GM18505 (cell line): Measurements from ENCODE around the gene PGM2L1.

Experiments
- ATAC-seq: cut with Tn5 transposase; IDR thresholded peaks from one replicate; pipeline ENCODE4 v1.9.1; 2021; ENCODE audit not compliant: unreplicated experiment
- POLR2A ChIP-seq: IDR thresholded peaks from 4 replicates; pipeline ENCODE4 v1.6.1; 2011; ENCODE audit warnings: borderline replicate concordance; ENCODE audit not compliant: insufficient read depth, insufficient read length; ENCODE audit errors: extremely low read depth

Gene PGM2L1

GRCh38 chr11:74282914-74283371, 115.3 kb downstream of the PGM2L1 start:
- ATAC-seq, result no peak
- no peak for TF ChIP-seq POLR2A

- ATAC-seq, result no peak
- no peak for TF ChIP-seq POLR2A
Measured at GRCh38 chr11:74282421-74282820, 115.8 kb downstream of the PGM2L1 start.

DNA sequence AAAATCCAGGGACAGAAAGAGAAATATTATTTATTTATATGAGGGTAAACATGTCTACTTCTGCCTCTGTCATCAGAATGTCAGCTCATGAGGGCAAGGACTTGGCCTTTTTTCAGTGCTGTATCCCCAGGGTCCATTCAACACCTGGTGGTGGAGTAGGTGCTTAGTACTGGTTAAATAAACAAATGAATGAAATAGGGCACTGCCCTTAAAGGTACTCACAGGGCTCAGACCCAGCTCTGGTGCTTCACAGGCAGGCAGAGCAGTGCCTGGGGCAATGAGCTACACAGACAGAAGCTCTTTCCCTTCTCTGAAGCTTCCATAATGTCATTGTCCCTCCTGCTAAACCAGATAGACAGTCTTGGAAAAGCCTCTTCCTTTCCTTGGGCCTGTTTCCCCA, 117.7 kb downstream of the PGM2L1 start:
- TF ChIP-seq POLR2A, result no peak
- ATAC-seq, result no peak
